Measurements from ENCODE around the gene ASRGL1.

Gene ASRGL1

GRCh38 chr11:62400281-62400680 is 63.0 kb downstream of the ASRGL1 start:
- Mint-ChIP-seq H3K4me3 (no peak overlapping the region), H3K27me3 (ENCODE audit: low read depth, poor library complexity) (peaks cover 16% of the 10 kb centered on the region), H3K36me3 (ENCODE audit: low read depth) (no peaks in the 10 kb centered on the region), H3K4me1 (peaks cover 71% of the 10 kb centered on the region), H3K9me3 (no peaks in the 10 kb centered on the region), H3K27ac (no peak overlapping the region)
- DNase-seq = no peak
- no peak for TF ChIP-seq CTCF (IDR thresholded peaks at IDR 0.05)

GRCh38 chr11:62400760-62401159 is 63.5 kb downstream of the ASRGL1 start:
- no peak for DNase-seq
- H3K36me3 Mint-ChIP-seq (ENCODE audit: low read depth) = no peaks in the 10 kb centered on the region
- no peaks in the 10 kb centered on the region for H3K9me3 Mint-ChIP-seq
- TF ChIP-seq CTCF (IDR thresholded peaks at IDR 0.05) = no peak
- H3K4me3 Mint-ChIP-seq = no peak overlapping the region
- peaks cover 16% of the 10 kb centered on the region for H3K27me3 Mint-ChIP-seq (ENCODE audit: low read depth, poor library complexity)
- H3K4me1 Mint-ChIP-seq = peaks cover 67% of the 10 kb centered on the region
- peak overlapping the region; percentile 29 for H3K27ac Mint-ChIP-seq

GRCh38 chr11:62401356-62401755 is 64.1 kb downstream of the ASRGL1 start:
- H3K27ac Mint-ChIP-seq = no peak overlapping the region
- DNase-seq = no peak
- peaks cover 72% of the 10 kb centered on the region for H3K4me1 Mint-ChIP-seq
- peaks cover 18% of the 10 kb centered on the region for H3K27me3 Mint-ChIP-seq (ENCODE audit: low read depth, poor library complexity)
- no peaks in the 10 kb centered on the region for H3K36me3 Mint-ChIP-seq (ENCODE audit: low read depth)
- no peaks in the 10 kb centered on the region for H3K9me3 Mint-ChIP-seq
- H3K4me3 Mint-ChIP-seq = no peak overlapping the region
- TF ChIP-seq CTCF (IDR thresholded peaks at IDR 0.05) = no peak

- no peaks in the 10 kb centered on the region for H3K36me3 Mint-ChIP-seq (ENCODE audit: low read depth)
- H3K4me1 Mint-ChIP-seq = peaks cover 68% of the 10 kb centered on the region
- no peak overlapping the region for H3K27ac Mint-ChIP-seq
- H3K4me3 Mint-ChIP-seq = no peak overlapping the region
- peaks cover 19% of the 10 kb centered on the region for H3K27me3 Mint-ChIP-seq (ENCODE audit: low read depth, poor library complexity)
- no peak for TF ChIP-seq CTCF (IDR thresholded peaks at IDR 0.05)
- no peak for DNase-seq
- H3K9me3 Mint-ChIP-seq = no peaks in the 10 kb centered on the region
Observed at GRCh38 chr11:62401811-62402210, 64.6 kb downstream of the ASRGL1 start.

GRCh38 chr11:62402226-62402959 is 65.1 kb downstream of the ASRGL1 start:
- Mint-ChIP-seq H3K27ac (peak overlapping the region; percentile 9), H3K27me3 (ENCODE audit: low read depth, poor library complexity) (peaks cover 14% of the 10 kb centered on the region), H3K4me3 (no peak overlapping the region), H3K9me3 (no peaks in the 10 kb centered on the region), H3K36me3 (ENCODE audit: low read depth) (no peaks in the 10 kb centered on the region), H3K4me1 (peaks cover 67% of the 10 kb centered on the region)
- no peak for DNase-seq
- TF ChIP-seq CTCF (IDR thresholded peaks at IDR 0.05) = no peak
